Common myeloid progenitor, CD34-positive (primary cell): ENCODE results near the gene GLP2R. TPM values are rescaled to one million over a fixed set of nuclear protein-coding genes. Genes with fewer than 3 reads are reported as not detected.
"Not testable (repeated sequence)": the region's sequence is repeated elsewhere in the genome, so short reads cannot be mapped to it uniquely, and the experiment has no call there.

ENCODE experiments used
- CTCF ChIA-PET: fragments of 350-600 bp; sonication (Branson Sonifier 250); formaldehyde crosslinking; loops from one replicate; lab custom pipeline; 2021; ENCODE audit warnings: antibody characterized with exemption; lab: Charles Lee
- POLR2A ChIA-PET: fragments of 350-600 bp; sonication (Branson Sonifier 250); formaldehyde crosslinking; loops from one replicate; lab custom pipeline; 2021; ENCODE audit warnings: antibody characterized with exemption; lab: Charles Lee
- DNase-seq, 3 donors: peaks; one replicate each; pipeline versions ENCODE4 v3.0.0 to v3.0.0-alpha.2; 2013
- H3K27ac ChIP-seq, 2 experiments: 1 replicate in 1 of 2; 2 replicates in 1 of 2; pipeline ENCODE4 v1.7.0; 2013; ENCODE audit warnings: inconsistent platforms in 2 of 2, low read length in 2 of 2, mild to moderate bottlenecking in 2 of 2, low read depth in 1 of 2, moderate library complexity in 1 of 2; ENCODE audit not compliant: severe bottlenecking in 2 of 2, insufficient read depth in 1 of 2, poor library complexity in 1 of 2
- H3K27me3 ChIP-seq, 5 experiments: replicated peaks in 2 of 5; 1 replicate in 3 of 5; 2 replicates in 2 of 5; pipeline versions ENCODE4 v1.6.1 to v1.7.0; 2013; ENCODE audit warnings: low read length in 4 of 5, mild to moderate bottlenecking in 2 of 5, moderate library complexity in 2 of 5, inconsistent platforms in 1 of 5; ENCODE audit not compliant: insufficient read depth in 5 of 5, control insufficient read depth in 4 of 5
- H3K36me3 ChIP-seq, 4 experiments: 1 replicate in 2 of 4; 2 replicates in 2 of 4; pipeline versions ENCODE4 v1.6.1 to v1.7.0; 2013; ENCODE audit warnings: low read length in 3 of 4, control low read depth in 1 of 4, mild to moderate bottlenecking in 1 of 4; ENCODE audit not compliant: control insufficient read depth in 4 of 4, insufficient read depth in 4 of 4
- H3K4me1 ChIP-seq, 4 experiments: 1 replicate in 3 of 4; 2 replicates in 1 of 4; pipeline versions ENCODE4 v1.6.1 to v1.7.1; 2013; ENCODE audit warnings: low read length in 3 of 4, mild to moderate bottlenecking in 3 of 4, control low read depth in 1 of 4, inconsistent platforms in 1 of 4, moderate library complexity in 1 of 4; ENCODE audit not compliant: control insufficient read depth in 4 of 4, insufficient read depth in 4 of 4; ENCODE audit errors: control extremely low read depth in 1 of 4
- H3K4me3 ChIP-seq, 7 experiments: 1 replicate in 4 of 7; 2 replicates in 3 of 7; pipeline versions ENCODE4 v1.5.1 to v1.7.0; 2013; ENCODE audit warnings: mild to moderate bottlenecking in 7 of 7, low read length in 6 of 7, moderate library complexity in 6 of 7, inconsistent platforms in 2 of 7, low read depth in 2 of 7, control low read depth in 1 of 7; ENCODE audit not compliant: insufficient read depth in 4 of 7, control insufficient read depth in 1 of 7; ENCODE audit errors: extremely low read depth in 1 of 7
- H3K9me3 ChIP-seq, 5 experiments: 1 replicate in 4 of 5; 2 replicates in 1 of 5; pipeline versions ENCODE4 v1.6.1 to v1.7.1; 2013; ENCODE audit warnings: low read length in 4 of 5, mild to moderate bottlenecking in 2 of 5, inconsistent platforms in 1 of 5, low read depth in 1 of 5, moderate library complexity in 1 of 5; ENCODE audit not compliant: control insufficient read depth in 4 of 5, insufficient read depth in 2 of 5; ENCODE audit errors: control extremely low read depth in 1 of 5
- WGBS: methylation state at CpG from one replicate; pipeline ENCODE4 v1.1.5; 2013; ENCODE audit not compliant: insufficient coverage; 5-methylcytosine and 5-hydroxymethylcytosine counted together
- polyA plus RNA-seq: library from polyadenylated mRNA; unstranded; fragments of 120-200 nt; gene quantifications from one replicate; pipeline ENCODE4 v1.2.1, GENCODE V29; 2013

Gene GLP2R
- not detected for polyA plus RNA-seq

DNA sequence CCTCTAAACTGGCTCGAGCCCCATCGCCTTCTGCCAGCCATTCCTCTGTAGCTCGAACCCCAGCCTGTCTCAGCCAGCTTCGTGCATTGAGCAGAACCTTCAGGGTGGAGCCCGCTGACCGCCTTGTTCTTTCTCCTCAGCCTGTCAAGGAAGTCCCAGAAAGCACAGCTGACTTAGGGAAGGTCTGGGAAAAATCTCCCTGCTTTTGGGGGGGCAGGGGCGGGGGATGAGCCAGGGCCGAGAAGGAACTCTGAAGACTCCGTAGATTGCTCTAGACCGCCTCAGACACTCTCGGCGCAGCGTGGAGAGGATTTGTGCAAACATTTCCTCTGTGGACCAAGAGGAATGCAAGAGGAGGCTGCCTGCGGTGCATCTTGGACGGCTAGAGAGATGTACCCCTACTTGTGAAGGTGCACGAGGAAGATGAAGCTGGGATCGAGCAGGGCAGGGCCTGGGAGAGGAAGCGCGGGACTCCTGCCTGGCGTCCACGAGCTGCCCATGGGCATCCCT lies at the start of gene GLP2R:
Gene GLP2R, plus strand, starts transcription at position 284 of the 510 bp plus-strand sequence. Its CDS starts 140 bp downstream, at position 424.
- H3K36me3 ChIP-seq = no peaks in the 10 kb centered on the region
- whole genome bisulfite sequencing = 77% methylated on average over 12 of the region's 21 CpGs
- H3K27me3 ChIP-seq = peaks cover 0 to 13% (median 0%) of the 10 kb centered on the region in 5 experiments
- no peak within 1 kb of the TSS for H3K4me3 ChIP-seq
- no peaks in the 10 kb centered on the region for H3K4me1 ChIP-seq
- H3K9me3 ChIP-seq = no peaks in the 10 kb centered on the region
- CTCF ChIA-PET = no interaction called here
- H3K27ac ChIP-seq = no peak within 1 kb of the TSS
- POLR2A ChIA-PET = no interaction called here
- DNase-seq = no peak

DNA sequence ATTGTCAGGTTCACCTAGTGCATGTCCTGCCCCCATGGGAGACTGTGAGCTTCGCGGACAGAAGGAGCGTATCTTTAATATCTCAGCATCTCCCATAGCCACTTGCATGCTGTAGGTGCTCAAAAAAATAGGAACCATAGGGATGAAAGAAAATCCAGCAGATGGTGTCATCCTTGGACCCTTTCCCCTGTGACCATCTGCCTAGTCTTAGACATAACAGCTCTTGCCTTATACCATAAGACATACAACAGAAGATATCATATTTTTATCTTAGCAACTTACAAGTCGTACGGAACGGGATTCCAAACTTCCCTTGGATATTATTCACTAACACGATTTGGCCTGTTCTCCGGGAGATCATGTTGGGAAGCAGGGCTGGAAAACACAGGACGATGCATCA lies 48.8 kb upstream of the GLP2R start:
- H3K4me1 ChIP-seq = no peaks in the 10 kb centered on the region
- peaks cover 0 to 4% (median 0%) of the 10 kb centered on the region in 5 experiments for H3K9me3 ChIP-seq
- H3K36me3 ChIP-seq = no peaks in the 10 kb centered on the region
- no peak overlapping the region for H3K4me3 ChIP-seq
- ChIA-PET POLR2A (no interaction called here), CTCF (no interaction called here)
- H3K27me3 ChIP-seq = peaks cover 0 to 9% (median 3%) of the 10 kb centered on the region in 5 experiments
- DNase-seq = no peak
- WGBS = 93% methylated on average over 9 of the region's 9 CpGs
- no peak overlapping the region for H3K27ac ChIP-seq

GRCh38 chr17:9780552-9780951 lies 45.2 kb upstream of the GLP2R start:
- POLR2A ChIA-PET = no interaction called here
- 100% methylated on average over 2 of the region's 3 CpGs for WGBS
- Histone ChIP-seq H3K27ac (no peak overlapping the region), H3K27me3 (peaks cover 0 to 9% (median 4%) of the 10 kb centered on the region in 5 experiments), H3K36me3 (no peaks in the 10 kb centered on the region), H3K4me3 (no peak overlapping the region), H3K9me3 (peaks cover 0 to 4% (median 0%) of the 10 kb centered on the region in 5 experiments), H3K4me1 (no peaks in the 10 kb centered on the region)
- CTCF ChIA-PET = no interaction called here
- no peak for DNase-seq

GRCh38 chr17:9783050-9783449 lies 42.7 kb upstream of the GLP2R start:
- POLR2A ChIA-PET = no interaction called here
- H3K4me3 ChIP-seq = no peak overlapping the region
- 96% methylated on average over 4 of the region's 4 CpGs for WGBS

DNA sequence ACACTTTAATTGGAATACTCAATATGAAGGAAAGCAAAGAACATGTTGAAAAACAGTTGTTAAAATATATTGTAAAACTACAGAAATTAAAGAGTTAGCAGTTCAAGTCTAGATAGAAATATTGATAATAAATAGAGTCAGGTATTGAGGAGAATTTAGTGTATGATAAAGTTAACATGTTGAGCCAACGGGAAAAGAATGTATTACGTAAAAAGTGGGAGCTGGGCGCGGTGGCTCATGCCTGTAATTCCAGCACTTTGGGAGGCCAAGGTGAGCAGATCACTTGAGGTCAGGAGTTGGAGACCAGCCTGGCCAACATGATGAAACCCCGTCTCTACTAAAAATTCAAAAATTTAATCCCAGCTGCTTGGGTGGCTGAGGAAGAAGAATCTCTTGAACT lies 42.3 kb upstream of the GLP2R start:
- H3K4me3 ChIP-seq, POLR2A ChIA-PET, H3K27ac ChIP-seq, DNase-seq, CTCF ChIA-PET, H3K9me3 ChIP-seq, H3K4me1 ChIP-seq, H3K36me3 ChIP-seq, H3K27me3 ChIP-seq: not testable (repeated sequence)
- WGBS = 100% methylated on average over 5 of the region's 5 CpGs

More at GRCh38 chr17:9783050-9783449, 42.7 kb upstream of the GLP2R start:
- no peak for DNase-seq
- no peaks in the 10 kb centered on the region for H3K4me1 ChIP-seq
- H3K9me3 ChIP-seq = no peaks in the 10 kb centered on the region
- CTCF ChIA-PET = no interaction called here
- peaks cover 0 to 4% (median 2%) of the 10 kb centered on the region in 5 experiments for H3K27me3 ChIP-seq
- H3K27ac ChIP-seq = no peak overlapping the region
- no peaks in the 10 kb centered on the region for H3K36me3 ChIP-seq

DNA sequence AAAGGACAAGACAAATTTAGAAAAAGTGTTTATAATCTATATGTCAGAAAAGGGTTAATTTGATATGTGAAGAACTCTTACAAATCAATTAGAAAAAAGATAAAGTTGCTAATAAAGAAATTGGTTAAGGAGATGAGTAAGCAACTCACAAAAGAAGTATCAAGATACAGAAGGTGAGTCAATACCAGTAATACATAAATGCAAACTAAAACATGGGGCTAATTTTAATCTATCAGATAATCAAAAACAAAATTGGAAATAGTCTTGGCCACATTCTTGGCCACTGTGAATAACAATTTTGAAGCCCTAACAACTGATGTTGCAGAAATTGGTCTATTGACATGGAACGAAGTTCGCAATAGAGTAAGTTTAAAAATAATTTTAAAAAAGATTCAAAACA lies 41.2 kb upstream of the GLP2R start:
- ChIA-PET POLR2A (no interaction called here), CTCF (no interaction called here)
- H3K4me1 ChIP-seq = no peaks in the 10 kb centered on the region
- H3K9me3 ChIP-seq = no peaks in the 10 kb centered on the region
- no peak for DNase-seq
- H3K36me3 ChIP-seq = no peaks in the 10 kb centered on the region
- WGBS = no CpG with 5 or more reads among the region's 2 CpGs
- H3K27me3 ChIP-seq = peaks cover 0 to 4% (median 2%) of the 10 kb centered on the region in 5 experiments
- no peak overlapping the region for H3K27ac ChIP-seq
- no peak overlapping the region for H3K4me3 ChIP-seq

- no peak overlapping the region for H3K27ac ChIP-seq
- no peak overlapping the region for H3K4me3 ChIP-seq
- no peaks in the 10 kb centered on the region for H3K4me1 ChIP-seq
- CTCF ChIA-PET = no interaction called here
- DNase-seq = no peak
- H3K36me3 ChIP-seq = no peaks in the 10 kb centered on the region
- WGBS = 97% methylated on average over 4 of the region's 8 CpGs
- H3K9me3 ChIP-seq = no peaks in the 10 kb centered on the region
- peaks cover 0 to 2% (median 0%) of the 10 kb centered on the region in 5 experiments for H3K27me3 ChIP-seq
- POLR2A ChIA-PET = no interaction called here
Observed at GRCh38 chr17:9788601-9789000, 37.1 kb upstream of the GLP2R start.
